Right lobe of liver (tissue), 6 donors: ENCODE measurements around the gene MET. TPM values are rescaled to one million over a fixed set of nuclear protein-coding genes. Genes with fewer than 3 reads are reported as not detected.

Experiments
- ATAC-seq, 4 donors: fragments of 200-7000 bp; cut with Tn5 transposase; one replicate each; pipeline ENCODE4 v1.9.1; 2020; ENCODE audit warnings: mild to moderate bottlenecking in 4 of 4, moderate library complexity in 4 of 4
- DNase-seq, 3 donors: peaks; one replicate each; pipeline ENCODE4 v3.0.0-alpha.2; 2020
- H3K27ac ChIP-seq, 3 donors: fragments of 200-600 bp; one replicate each; pipeline ENCODE4 v1.8.0; 2022
- H3K27me3 ChIP-seq, 2 donors: fragments of 200-600 bp; one replicate each; pipeline ENCODE4 v1.8.0; 2022
- H3K36me3 ChIP-seq, 4 donors: fragments of 200-600 bp; sonication (generic) in 1 of 4; one replicate each; pipeline versions ENCODE4 v1.5.1 to v1.8.0; 2017 to 2022; ENCODE audit warnings: control low read depth in 1 of 4
- H3K4me1 ChIP-seq, 4 donors: fragments of 200-600 bp; sonication (generic) in 1 of 4; one replicate each; pipeline versions ENCODE4 v1.5.1 to v1.8.0; 2017 to 2022; ENCODE audit warnings: control low read depth in 1 of 4
- H3K4me3 ChIP-seq, 3 donors: fragments of 200-600 bp; one replicate each; pipeline ENCODE4 v1.8.0; 2022
- H3K9me3 ChIP-seq, 4 donors: fragments of 200-600 bp; sonication (generic) in 1 of 4; one replicate each; pipeline versions ENCODE4 v1.5.1 to v1.8.0; 2017 to 2022; ENCODE audit warnings: control low read depth in 1 of 4
- POLR2A ChIP-seq: fragments of 450-650 bp; IDR thresholded peaks from one replicate; pipeline ENCODE4 v1.6.1; 2017; ENCODE audit warnings: antibody characterized with exemption, mild to moderate bottlenecking
- WGBS: methylation state at CpG from one replicate; pipeline ENCODE4 v1.1.6; 2018; ENCODE audit warnings: low coverage, low lambda C conversion rate; ENCODE audit not compliant: insufficient coverage; ENCODE audit errors: missing lambda C conversion rate; 5-methylcytosine and 5-hydroxymethylcytosine counted together
- intact Hi-C, 2 donors: fragments of 100-400 bp; cut with DNase I; formaldehyde crosslinking; loops; one replicate each; pipeline versions ENCODE4 v1.11.2 to v1.14.1; 2022
- total RNA-seq, 6 experiments: library from RNA; depleted of rRNA in 2 of 6; stranded (reverse); fragments of >200 nt in 2 of 6; fragmentation: NEBNext Ultra II Directional in 3 of 6; extraction: Animal tissue kit (Norgen Biotek cat#: 25700) in 3 of 6; gene quantifications; one replicate each; pipeline versions ENCODE4 v1.1.0 to v1.2.4, GENCODE V29; 2016 to 2023
- TF ChIP-seq, protein P1 (sequence below), 4 donors: fragments of 200-600 bp in 3 of 4; fragments of 450-650 bp in 1 of 4; IDR thresholded peaks; one replicate each; pipeline versions ENCODE4 v1.5.1 to v1.8.0; 2016 to 2022; ENCODE audit warnings: antibody characterized with exemption in 4 of 4, mild to moderate bottlenecking in 2 of 4
- donor health status: DM: no; HTN: yes; CAD: no.
- donor health status: DM: no; HTN: no; CAD: no.
- donor health status: DM: no; HTN: no; CAD: no.
- donor health status: DM: no; HTN: yes; CAD: no.
- donor health status: DM: no; HTN: yes; CAD: no.

The MET gene
- total RNA-seq, 6 experiments from 2014 or later = 32.9 to 45.2 (median 37.2) TPM

DNA sequence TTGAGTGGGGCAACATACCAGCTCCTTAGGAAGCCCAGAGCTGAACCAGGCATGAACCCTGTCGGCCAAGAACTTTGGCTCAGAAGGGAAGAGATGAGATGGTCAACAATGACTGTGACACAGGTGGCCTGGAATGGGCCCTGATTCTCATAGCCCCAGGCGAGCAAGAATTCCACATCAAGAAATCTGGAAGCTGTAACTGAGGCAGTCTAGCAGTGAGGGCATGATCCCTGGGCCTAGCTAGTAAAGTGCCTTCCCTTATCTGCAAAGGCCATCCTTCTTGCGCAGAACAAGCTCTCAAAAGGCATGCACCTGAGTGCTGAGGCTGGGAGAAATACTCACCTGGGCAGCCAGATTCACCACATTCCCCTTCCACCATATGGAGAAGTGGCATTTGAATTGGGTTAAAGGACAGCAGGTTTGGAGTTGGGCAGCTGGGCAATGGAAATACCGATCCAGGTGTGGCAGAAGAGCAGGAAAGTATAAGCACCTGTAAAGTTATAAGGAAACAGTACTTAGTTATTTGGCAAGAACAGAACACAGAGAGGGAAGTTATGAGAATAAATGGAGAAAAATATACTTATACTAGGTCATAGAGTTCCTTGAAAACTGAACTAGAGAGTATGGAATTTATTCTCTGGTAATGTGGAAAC, 111.8 kb downstream of the MET start:
- Histone ChIP-seq H3K27me3 (no peaks in the 10 kb centered on the region), H3K9me3 (no peaks in the 10 kb centered on the region), H3K4me3 (no peak overlapping the region), H3K27ac (peak overlapping the region in 1 of 3 donors; percentile 30), H3K36me3 (no peaks in the 10 kb centered on the region), H3K4me1 (peaks cover 0 to 59% (median 3%) of the 10 kb centered on the region in 4 donors)
- TF ChIP-seq, protein P1, sequence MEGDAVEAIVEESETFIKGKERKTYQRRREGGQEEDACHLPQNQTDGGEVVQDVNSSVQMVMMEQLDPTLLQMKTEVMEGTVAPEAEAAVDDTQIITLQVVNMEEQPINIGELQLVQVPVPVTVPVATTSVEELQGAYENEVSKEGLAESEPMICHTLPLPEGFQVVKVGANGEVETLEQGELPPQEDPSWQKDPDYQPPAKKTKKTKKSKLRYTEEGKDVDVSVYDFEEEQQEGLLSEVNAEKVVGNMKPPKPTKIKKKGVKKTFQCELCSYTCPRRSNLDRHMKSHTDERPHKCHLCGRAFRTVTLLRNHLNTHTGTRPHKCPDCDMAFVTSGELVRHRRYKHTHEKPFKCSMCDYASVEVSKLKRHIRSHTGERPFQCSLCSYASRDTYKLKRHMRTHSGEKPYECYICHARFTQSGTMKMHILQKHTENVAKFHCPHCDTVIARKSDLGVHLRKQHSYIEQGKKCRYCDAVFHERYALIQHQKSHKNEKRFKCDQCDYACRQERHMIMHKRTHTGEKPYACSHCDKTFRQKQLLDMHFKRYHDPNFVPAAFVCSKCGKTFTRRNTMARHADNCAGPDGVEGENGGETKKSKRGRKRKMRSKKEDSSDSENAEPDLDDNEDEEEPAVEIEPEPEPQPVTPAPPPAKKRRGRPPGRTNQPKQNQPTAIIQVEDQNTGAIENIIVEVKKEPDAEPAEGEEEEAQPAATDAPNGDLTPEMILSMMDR (IDR thresholded peaks at IDR 0.05) = no peak
- TF ChIP-seq POLR2A = no peak
- DNase-seq (no peak), ATAC-seq (no peak)
- intact Hi-C loops = no loop called here
- WGBS = 71% methylated on average over 4 of the region's 4 CpGs

DNA sequence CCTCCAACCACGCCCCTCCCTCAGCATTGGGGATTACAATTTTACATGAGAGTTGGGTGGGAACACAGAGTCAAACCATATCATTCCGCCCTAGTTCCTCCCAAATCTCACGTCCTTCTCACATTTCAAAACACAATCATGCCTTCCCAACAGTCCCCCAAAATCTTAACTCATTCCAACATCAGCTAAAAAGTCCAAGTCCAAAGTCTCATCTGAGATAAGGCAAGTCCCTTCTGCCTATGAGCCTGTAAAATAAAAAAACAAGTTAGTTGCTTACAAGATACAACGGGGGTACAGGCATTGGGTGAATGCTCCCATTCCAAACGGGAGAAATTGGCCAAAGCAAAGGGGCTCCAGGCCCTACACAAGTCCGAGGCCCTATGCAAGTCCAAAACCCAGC, 112.7 kb downstream of the MET start:
- ATAC-seq (no peak), DNase-seq (no peak)
- TF ChIP-seq, protein P1 (IDR thresholded peaks at IDR 0.05) = no peak
- no peak for TF ChIP-seq POLR2A
- 42% methylated on average over 6 of the region's 6 CpGs for WGBS
- Histone ChIP-seq H3K9me3 (no peaks in the 10 kb centered on the region), H3K4me1 (peaks cover 0 to 67% (median 6%) of the 10 kb centered on the region in 4 donors), H3K27ac (peak overlapping the region in 1 of 3 donors; percentile 30), H3K36me3 (no peaks in the 10 kb centered on the region), H3K4me3 (no peak overlapping the region), H3K27me3 (no peaks in the 10 kb centered on the region)
- intact Hi-C loops = no loop called here

DNA sequence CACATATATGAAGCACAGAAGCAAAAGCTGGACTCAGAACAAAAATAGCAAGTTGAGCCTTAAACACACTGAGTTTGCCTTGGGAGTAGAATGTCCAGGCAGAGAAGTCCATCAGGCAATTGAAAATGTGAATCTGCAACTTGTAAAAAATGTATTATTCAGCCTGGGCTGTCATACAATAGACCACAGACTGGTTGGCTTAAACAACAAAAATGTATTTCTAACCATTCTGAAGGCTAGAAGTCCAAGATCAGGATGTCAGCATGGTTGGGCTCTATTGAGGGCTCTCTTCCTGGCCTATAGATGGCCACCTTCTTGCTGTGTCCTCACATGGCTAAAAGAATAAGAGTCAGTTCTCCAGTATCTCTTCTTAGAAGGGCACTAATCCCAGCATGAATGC, 113.8 kb downstream of the MET start:
- Histone ChIP-seq H3K4me1 (peaks cover 0 to 63% (median 6%) of the 10 kb centered on the region in 4 donors), H3K27ac (no peak overlapping the region), H3K4me3 (no peak overlapping the region), H3K27me3 (no peaks in the 10 kb centered on the region), H3K36me3 (no peaks in the 10 kb centered on the region), H3K9me3 (no peaks in the 10 kb centered on the region)
- intact Hi-C loops = no loop called here
- DNase-seq (no peak), ATAC-seq (no peak)
- no peak for TF ChIP-seq POLR2A
- TF ChIP-seq, protein P1 (IDR thresholded peaks at IDR 0.05) = no peak

DNA sequence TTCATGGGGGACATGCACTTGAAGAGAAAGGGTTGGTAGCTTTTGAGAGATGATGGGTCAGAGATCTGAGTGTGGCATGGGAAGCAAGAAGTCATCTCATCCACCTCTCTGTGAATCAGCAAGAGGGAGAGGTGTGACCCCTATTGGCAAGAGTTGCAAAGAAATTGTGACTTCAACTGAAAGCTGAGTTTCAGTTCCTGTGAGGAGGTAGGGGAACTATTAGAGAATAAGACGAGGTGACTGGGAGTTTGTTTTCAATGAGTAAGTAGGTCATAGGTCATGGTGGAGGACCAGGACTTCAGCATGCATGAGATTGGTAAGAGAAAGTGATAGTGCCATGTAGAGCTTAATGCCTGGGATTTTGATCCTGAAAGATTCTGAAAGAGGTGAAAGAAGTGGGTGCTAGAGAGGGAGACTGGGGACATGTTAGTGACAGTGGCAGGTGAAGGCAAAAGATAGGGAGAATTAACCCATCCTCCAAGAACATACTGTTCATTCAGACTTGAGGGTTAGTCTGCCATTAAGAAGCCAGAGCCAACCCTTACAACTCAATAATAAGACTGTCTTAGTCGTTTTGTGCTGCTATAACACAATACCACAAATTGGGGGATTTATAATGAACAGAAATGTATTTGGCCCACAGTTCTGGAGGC, 114.9 kb downstream of the MET start:
- H3K4me1 ChIP-seq = peaks cover 0 to 55% (median 6%) of the 10 kb centered on the region in 4 donors
- no peaks in the 10 kb centered on the region for H3K9me3 ChIP-seq
- peak; percentile 50 to 67 (median 65) for ATAC-seq
- intact Hi-C loops = no loop called here
- H3K4me3 ChIP-seq = no peak overlapping the region
- TF ChIP-seq, protein P1 (IDR thresholded peaks at IDR 0.05) = peak; percentile 25 to 43 (median 34)
- TF ChIP-seq POLR2A = no peak
- H3K27ac ChIP-seq = peak overlapping the region; percentile 12 to 79 (median 78)
- WGBS = 34% methylated on average over 2 of the region's 2 CpGs
- H3K36me3 ChIP-seq = no peaks in the 10 kb centered on the region
- DNase-seq = no peak
- no peaks in the 10 kb centered on the region for H3K27me3 ChIP-seq
